Germinal center (tissue), 1 donor: ENCODE results near the gene ABRAXAS1.
A peak's percentile ranks its signal among the peaks of the same experiment; 100 is the strongest.
"Not testable (repeated sequence)": the region's sequence is repeated elsewhere in the genome, so short reads cannot be mapped to it uniquely, and the experiment has no call there.

Experiments
- DNase-seq: peaks from one replicate; pipeline ENCODE4 v3.0.0; 2012; ENCODE audit warnings: mixed read lengths, low spot score

ABRAXAS1 gene

DNA sequence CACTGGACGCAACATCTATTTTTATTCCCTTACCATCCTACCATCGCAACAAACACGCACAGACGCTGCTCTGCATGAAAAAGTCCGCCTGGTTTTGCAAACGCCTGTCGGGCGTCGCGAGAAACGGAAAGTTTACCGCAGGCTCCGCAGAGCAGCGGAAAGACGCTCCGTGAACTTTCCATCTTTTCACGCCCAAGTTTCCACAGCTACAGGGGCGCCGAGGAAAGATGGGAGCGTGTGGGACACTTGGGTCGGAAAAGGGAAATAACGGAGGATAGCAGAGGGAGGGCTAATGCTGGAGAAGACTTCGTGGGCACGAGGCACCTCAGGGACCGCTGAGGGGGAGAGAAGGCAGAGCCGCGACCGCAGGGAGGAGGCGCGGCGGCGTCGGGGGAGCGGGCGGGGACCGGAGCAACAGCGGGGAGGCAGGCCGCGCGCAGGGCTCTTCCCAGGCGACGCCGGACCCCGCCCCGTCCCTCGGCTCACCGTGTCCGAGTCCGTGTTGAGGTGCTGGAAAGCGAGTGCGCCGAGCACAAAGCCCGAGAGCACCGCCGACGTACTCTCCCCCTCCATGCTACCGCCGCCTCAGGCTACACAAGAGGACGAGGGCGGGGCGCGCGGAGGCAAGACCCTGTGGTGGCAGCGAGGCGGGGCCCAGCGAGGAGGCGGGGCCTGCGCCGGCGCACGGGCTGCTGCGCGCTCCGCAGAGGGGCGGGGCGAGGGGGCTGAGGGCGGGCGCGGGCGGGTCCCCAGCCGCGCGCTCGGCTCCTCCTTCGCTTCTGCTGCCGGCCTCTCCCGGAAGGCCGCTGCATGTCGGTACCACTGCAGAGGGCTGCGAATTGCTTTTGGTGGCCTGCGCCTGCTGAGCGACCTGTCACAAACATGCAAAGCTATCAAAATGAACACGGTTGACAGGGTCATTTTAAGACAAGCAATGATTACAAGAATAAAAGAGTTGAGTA lies at the start of gene ABRAXAS1:
ABRAXAS1 (minus strand) TSS at position 601 of the 962 bp plus-strand sequence; CDS start at position 573, 28 bp downstream.
- DNase-seq: peak; percentile 99

DNA sequence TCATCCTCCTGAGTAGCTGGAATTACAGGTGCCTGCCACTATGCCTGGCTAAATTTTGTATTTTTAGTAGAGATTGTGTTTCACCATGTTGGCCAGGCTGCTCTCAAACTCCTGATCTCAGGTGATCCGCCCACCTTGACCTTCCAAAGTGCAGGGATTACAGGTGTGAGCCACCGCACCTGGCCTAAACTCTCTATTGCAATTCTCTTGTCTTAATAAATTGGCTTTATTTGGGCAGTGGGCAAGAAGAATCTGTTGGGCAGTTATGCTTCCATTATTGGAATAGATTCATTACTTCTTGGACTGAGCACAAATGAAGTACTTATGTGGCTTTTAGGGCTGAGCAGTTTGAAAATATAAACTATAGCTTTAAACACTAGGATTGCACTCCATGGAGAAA lies 42.8 kb upstream of the ABRAXAS1 start:
- DNase-seq: no peak

DNA sequence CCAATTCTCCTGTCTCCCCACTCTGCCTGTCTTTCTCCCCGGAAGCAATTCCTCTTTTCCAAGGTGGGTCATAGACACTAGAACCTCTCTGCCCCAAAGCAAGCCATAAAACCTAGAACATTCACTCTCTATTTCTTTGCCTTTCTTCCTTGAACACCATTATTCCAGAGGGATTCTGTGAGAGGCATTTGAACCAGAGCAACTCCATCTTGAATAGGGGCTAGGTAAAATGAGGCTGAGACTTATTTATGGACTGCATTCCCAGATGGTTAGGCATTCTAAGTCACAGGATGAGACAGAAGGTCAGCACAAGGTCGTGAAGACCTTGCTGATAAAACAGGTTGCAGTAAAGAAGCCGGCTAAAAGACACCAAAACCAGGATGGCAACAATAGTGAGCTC lies 37.3 kb upstream of the ABRAXAS1 start:
- no peak for DNase-seq

DNA sequence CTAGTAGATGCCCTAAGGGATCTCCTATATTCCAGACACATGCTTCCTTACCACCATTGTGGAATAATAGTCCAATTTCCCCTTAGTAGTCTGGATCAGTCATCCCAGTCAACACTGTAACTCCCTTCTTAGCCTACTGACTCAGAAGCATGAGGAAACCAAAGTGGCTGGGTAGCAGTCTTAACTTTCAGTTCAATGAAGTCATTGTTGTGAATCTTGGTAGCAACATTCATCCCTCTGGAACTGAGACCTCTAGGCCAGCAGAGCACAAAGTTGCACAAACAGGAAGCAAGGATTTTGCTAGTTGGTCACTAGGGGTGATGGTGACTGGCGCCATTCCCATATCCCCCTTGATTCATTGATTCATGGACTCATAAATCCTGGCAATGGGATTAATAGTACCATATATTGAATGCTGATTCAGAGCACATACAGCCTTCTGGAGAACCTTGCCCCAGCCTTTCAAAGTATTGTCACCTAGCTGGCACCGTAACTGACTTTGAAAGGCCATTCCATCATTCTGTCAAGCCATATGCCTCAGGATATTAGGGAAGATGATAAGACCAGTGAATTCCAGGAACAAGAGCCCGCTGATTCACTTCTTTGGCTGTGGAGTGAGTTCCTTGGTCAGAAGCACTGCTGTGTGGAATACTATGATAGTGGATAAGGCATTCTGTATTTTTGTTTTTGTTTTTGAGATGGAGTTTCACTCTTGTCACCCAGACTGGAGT lies 31.3 kb upstream of the ABRAXAS1 start:
- no peak for DNase-seq

DNA sequence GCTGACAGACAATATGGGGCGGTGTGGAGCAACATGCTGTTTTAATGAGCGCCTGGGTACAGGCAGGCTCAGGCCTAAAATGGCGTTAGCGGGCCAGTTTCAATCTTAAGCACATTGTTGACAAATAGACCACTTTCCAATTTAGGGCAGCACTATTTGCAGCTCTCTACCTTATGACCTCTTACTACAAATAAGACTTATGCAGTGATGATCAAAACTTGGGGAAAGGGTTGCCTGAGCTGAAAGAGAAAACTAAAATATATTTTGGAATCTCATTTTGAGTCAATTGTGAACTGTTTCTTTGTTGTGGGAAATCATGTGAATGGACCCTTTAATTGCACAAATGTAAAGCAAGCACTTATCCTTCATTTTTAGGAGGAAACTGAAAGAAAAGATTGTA lies 25.5 kb upstream of the ABRAXAS1 start:
- DNase-seq: no peak

DNA sequence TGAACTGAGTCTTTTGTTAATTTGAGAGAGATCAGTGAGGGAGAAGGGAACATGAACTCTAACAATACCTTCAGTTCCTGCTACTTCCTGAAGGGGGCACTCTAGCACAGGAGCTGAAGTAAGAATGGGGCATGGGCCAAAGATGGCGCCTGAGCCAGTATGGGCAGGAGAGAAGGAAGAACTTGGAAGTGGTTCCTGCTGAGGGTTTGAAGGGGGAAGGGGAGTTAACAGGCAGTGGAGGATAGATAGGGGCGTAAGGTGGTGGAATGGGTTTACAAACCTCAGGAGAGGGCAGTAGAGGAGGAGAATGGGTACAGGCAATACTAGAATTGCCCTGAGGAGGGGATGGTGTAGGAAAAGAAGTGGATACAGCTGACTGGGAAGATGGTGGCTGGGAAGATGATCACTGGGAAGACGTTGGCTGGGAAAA lies 24.3 kb upstream of the ABRAXAS1 start:
- peak; percentile 51 for DNase-seq

DNA sequence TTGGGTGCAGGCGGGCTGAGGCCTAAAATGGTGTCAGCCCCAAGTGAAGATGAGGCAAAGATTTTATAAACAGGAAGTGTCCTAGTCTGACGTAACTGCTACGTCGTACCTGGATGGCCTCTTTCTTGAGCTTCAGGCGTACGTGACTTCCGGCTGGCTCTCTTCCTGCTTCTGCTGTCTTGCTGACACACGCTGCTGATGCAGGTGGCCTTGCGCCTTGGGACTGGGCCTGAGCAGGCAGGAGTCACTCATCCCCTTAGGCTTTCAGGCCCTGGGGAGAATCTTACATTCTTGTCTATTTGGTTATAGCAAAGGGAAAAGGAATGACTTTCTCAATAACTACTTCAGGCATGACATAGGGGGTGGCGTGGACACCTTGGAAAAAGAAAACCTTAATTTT lies 20.1 kb upstream of the ABRAXAS1 start:
- DNase-seq: no peak

DNA sequence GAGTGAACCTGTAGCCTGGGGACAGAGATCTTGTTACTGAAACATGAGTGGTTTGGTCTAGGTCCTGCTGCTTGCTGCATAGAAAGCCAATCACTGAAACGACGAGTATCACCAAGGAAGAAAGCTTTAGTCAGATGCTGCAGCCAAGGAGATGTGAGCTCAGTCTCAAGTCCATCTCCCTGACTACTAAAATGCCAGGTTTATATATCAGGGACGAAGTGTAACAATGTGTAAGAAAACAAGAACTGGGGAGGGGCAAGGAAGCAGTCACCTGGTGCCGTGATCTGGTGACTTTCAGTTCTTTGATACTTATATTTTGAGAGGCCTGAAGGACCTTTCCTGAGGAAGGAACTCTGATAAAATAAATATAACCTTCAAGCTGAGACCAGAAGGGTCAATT lies 19.6 kb upstream of the ABRAXAS1 start:
- DNase-seq: no peak

DNA sequence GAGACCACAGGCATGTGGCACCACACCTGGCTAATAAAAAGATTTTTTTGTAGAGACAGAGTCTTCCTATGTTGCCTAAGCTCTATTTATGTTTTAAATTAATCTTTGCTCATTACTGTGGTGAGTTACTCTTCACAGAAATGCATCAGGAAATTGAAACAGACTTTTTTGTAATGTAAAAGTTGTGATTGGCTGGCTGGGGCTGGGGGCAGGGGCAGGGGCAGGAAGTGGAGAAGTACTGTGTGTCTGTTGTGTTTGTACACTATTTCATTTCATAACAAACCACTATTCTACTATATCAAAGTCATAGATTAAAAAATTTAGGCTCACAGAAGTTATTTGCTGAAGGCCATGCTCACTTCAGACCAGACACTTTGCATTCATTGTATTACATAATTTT lies 19.1 kb upstream of the ABRAXAS1 start:
- DNase-seq: no peak

DNA sequence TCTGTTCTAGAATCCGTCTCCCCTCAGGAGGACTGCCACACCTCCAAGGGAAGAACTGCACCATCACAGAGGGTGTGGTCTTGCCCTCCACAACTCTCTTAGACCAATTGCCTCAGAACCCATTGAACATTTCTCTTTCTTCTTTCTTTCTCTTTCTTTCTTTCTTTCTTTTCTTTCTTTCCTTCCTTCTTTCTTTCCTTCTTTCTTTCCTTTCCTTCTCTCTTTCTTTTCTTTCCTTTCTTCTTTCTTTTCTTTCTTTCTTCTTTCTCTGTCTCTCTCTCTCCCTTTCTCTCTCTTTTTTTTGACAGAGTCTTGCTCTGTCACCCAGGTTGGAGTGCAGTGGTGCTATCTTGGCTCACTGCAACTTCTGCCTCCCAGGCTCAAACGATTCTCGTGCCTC lies 16.8 kb upstream of the ABRAXAS1 start:
- DNase-seq: not testable (repeated sequence)

DNA sequence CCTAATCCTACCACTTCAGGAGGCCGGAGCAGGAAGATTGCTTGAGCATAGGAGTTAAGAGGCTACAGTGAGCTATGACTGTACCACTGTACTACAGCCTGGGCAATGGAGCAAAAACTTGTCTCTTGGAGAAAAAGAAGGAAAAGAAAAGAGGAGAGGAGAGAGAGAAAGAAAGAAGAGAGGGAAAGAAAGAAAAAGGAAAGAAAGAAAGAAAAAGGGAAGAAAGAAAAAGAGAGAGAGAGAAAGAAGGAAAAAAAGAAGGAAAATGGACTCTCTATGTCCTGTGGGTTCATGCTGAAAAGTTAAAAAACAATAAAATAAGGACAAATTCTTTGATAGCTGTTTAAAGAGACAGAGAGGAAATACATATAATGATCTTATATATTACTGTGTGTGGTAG lies 13.3 kb upstream of the ABRAXAS1 start:
- DNase-seq: no peak

DNA sequence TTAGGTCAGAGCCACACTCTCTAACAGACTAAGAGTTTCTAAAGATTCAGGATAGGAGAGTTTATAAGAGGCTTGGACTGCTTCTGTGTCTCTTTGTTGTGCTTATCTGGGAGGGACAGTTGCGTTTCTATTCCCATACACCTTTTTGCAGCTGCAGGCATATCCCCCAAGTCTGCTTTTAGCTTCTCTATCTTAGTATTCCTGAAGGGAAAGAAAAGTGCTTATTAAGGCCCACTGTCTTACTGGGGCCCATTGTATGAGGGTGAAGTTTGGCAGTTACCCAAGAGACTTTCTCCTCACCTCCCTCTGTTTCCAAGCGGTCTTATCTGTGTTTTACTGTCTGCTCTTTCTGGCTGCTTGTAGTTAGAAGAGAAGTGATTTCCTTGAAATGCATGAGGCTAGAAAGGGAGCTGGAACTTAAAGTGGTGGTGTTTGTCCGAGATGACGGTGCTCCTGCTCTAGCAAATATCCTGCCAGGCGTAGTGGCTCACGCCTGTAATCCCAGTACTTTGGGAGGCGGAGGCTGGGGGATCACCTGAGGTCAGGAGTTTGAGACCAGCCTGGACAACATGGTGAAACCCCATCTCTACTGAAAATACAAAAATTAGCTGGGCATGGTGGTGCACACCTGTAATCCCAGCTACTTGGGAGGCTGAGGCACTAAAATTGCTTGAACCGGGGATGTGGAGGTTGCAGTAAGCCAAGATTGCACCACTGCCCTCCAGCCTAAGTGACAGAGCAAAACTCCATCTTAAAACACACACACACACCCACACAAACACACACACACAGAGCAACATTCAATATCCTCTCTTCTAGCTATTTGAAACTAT lies 11.4 kb upstream of the ABRAXAS1 start:
- DNase-seq: not testable (repeated sequence)

DNA sequence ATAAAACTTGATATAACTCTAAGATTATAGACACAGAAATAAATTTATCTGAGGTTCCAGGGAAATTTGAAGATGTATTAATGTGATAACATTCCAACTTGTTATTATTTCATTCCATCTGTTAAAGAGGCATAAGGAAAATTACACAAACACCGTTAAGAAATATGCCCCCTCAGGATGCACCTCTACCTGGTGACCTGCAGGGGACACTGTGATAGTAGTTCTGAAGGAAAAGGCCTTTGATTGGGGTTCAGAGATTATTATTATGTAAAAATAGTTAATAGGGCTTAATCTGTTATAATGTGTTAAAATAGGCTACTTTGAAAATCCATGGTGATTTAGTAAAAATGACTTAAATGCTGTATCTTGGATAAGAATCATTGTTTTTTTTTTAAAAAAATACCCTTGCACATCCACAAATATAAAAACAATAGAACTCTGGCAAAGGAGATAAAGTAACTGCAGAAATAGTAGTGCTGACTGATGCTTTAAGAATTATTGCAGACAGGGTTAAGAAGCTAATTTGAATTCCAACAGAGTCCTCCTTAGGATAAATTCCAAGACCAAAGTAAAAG lies 6.1 kb upstream of the ABRAXAS1 start:
- peak; percentile 69 for DNase-seq

DNA sequence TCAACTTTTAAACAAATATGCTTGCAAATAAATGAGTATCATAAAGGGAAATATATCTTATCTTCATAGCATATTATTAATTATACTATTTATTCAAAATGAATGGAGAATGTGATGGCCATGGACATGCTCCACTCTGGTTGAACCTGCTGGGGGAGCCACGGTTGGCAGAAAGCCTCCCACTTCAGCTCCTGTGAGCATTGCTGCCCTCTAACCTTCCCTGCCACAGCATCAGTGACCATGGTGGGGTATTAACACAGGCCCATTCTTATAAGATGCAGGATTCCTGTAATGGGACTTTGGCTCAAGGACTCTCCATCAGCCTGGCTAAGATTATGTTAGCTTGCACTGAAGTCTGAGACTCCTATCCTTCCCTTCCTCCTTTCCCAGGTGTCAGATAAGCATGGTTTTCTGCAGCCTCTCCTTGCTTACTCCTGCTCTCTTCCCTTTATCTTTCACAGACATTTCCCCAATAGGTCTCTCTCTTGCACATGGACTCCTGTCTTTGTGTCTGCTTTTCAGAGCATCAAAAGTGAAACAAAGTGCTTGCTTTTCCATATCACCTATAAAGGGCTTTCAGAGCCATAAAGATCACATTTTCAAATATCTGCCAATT lies 4.9 kb upstream of the ABRAXAS1 start:
- no peak for DNase-seq

DNA sequence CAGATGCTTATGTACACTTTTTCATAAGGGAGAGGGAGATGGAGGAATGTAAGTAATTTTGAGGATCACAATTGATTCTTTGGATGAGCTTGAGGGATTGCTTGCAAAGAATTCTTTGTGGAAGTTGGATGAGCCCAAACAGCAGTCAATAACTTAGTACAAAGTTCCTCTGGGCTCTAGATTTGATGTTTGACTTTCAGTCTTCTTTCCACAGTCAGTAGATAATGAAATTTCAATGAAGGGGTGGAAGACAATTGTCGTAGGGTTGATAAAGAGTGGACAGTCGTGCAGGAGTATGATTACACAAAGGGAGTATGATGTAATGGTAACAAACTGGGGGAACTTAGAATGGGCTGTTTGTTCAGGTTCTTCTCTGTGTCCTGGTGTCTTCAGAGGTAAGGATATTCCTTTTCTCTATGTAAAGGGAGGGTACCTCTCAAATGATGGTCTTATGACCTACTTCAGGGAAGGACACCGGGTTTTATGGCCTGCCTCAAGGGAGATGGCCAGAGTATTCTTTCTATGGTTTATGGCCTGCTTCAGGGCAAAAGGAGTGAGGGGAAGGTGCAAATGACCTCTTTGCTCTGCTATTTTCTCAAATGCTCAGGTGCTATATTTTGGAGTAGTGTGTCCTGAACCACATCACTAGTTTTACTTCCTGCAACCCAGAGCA lies 1.7 kb upstream of the ABRAXAS1 start:
- no peak for DNase-seq

DNA sequence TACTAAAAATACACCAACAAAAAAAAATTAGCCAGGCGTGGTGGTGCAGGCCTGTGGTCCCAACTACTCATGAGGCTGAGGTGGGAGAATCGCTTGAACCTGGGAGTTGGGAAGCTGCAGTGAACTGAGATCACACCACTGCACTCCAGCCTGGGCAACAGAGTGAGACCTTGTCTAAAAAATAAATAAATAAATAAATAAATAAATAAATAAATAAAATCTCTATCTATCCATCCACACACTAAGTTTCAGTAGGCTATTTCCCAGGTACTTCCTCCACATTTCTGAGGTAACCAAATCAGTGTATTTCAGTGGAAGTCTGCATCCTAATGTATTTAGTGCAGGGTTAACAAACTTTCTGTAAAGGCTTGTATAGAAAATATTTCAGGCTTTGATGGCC lies 10.9 kb downstream of the ABRAXAS1 start:
- no peak for DNase-seq

DNA sequence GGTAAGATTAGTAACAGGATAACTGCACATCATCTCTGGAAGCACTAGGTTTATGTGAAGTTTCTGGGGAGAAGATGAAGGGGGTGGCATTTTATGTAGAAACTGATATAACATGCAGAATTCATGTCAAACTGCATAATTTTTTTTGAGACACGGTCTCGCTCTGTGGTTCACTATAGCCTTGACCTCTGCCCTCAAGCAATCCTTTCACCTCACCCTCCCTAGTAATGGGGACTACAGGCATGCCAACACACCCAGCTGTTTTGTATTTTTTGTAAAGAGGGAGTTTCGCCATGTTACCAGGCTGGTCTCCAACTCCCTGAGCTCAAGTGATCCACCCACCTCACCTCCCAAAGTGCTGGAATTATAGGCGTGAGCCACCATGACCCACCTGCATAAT lies 11.5 kb downstream of the ABRAXAS1 start:
- no peak for DNase-seq

DNA sequence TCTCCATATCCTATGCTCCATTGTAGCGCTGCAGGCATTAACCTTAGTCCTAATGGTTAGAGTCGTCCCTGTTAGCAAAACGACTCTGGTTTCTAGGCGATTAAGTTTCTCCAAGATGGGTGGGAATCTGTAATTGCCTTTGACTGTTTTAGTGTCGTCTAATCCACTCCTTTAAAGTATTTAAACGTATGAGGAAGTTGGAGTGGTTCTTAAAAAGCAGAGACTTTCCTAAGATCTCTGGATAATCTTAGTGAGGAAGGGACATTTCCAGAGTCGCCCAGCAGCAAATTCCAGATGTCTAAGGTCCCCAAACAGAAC lies 28.8 kb downstream of the ABRAXAS1 start:
- DNase-seq: no peak

DNA sequence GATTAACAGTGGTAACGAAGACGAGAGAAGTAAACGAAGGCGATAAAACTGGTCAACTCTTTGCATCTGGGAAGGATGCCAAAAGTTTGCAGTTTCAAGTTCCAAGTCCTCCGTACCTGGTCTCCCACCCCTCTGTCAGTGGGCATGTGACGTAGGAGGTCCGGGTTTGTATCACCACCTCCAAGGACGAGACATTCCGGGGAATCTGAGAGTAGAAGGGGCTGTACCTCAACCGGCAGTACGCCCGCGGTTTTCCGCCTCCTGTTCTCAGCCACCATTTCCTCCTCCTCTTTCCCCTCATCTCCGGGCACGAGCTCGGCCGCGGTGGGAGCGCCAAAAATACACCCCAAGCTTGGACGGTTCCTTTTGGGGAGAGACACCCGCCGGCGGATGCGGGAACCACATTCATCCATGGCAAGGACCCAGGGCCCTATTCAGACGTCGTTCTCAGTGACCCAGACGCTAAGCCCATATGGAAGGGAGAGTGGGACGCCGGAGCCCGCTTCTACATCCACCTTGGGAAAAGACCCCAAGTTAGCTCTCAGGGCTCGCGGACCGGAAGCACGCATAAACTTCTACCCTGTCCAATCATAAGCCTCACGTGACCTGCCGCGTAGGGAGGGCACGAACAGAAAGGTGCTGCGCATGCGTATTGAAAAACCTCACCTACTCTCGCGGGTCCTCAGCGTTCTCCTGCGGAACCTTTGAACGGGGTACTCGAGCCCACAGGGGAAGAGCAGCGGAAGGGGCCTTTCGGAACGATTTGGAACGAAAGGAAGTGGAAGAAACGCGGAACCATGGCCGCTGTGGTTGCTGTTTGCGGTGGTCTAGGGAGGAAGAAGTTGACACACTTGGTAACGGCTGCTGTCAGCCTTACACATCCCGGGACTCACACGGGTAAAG lies 29.4 kb downstream of the ABRAXAS1 start, which contains the start of the genes HELQ and MRPS18C:
HELQ (minus strand) TSS at position 543 of the 903 bp plus-strand sequence; CDS start at position 413, 130 bp downstream.
MRPS18C (plus strand) TSS at position 778 of the 903 bp plus-strand sequence; CDS start at position 798, 20 bp downstream.
- DNase-seq: peak; percentile 95

DNA sequence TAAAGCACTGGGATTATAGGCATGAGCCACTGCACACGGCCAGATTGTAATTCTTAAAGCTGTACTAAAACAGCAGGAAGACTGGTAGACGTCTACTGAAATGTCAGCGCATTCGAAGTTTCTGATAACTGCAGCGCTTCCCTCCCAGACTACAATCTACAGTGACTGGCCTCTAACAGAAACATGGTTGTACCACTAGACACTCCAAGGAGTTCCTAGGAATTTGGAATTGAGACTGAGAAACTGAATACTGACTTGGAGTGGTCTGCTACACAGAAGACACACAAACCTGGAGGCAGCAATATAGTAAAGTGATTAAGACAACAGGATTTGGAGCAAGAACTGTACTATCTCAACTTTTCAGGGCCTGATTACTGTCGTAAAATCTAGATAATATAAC lies 30.2 kb downstream of the ABRAXAS1 start:
- no peak for DNase-seq
